HG02588 (cell line): Measurements from ENCODE around the gene LRG1.

Source experiments
- ATAC-seq: cut with Tn5 transposase; IDR thresholded peaks from one replicate; pipeline ENCODE4 v1.9.1; 2021; ENCODE audit warnings: mild to moderate bottlenecking, moderate library complexity; ENCODE audit not compliant: unreplicated experiment

Gene LRG1

GRCh38 chr19:4539693-4540581, at the start of gene LRG1:
LRG1 (minus strand) TSS chr19:4540036; CDS start chr19:4540013, 23 bp downstream.
- ATAC-seq = no peak

GRCh38 chr19:4588291-4588761, 48.5 kb upstream of the LRG1 start:
- ATAC-seq = no peak

- ATAC-seq = no peak
Observed at GRCh38 chr19:4587527-4587926, 47.7 kb upstream of the LRG1 start.

- no peak for ATAC-seq
Observed at GRCh38 chr19:4586691-4587090, 46.9 kb upstream of the LRG1 start.

- no peak for ATAC-seq
Observed at GRCh38 chr19:4586245-4586644, 46.4 kb upstream of the LRG1 start.

- ATAC-seq = no peak
Observed at GRCh38 chr19:4585556-4585955, 45.7 kb upstream of the LRG1 start.

GRCh38 chr19:4584670-4585460, 45.0 kb upstream of the LRG1 start:
- ATAC-seq = no peak

- ATAC-seq = no peak
Observed at GRCh38 chr19:4583961-4584669, 44.3 kb upstream of the LRG1 start.

GRCh38 chr19:4582980-4583842, 43.4 kb upstream of the LRG1 start:
- no peak for ATAC-seq

- ATAC-seq = no peak
Observed at GRCh38 chr19:4581666-4582553, 42.1 kb upstream of the LRG1 start.

GRCh38 chr19:4580961-4581665, 41.3 kb upstream of the LRG1 start:
- ATAC-seq = no peak

- ATAC-seq = no peak
Observed at GRCh38 chr19:4580021-4580901, 40.4 kb upstream of the LRG1 start.

GRCh38 chr19:4579389-4579788, 39.6 kb upstream of the LRG1 start:
- no peak for ATAC-seq

- ATAC-seq = no peak
Observed at GRCh38 chr19:4578552-4579248, 38.9 kb upstream of the LRG1 start.

GRCh38 chr19:4577020-4577782, 37.4 kb upstream of the LRG1 start:
- no peak for ATAC-seq
